GM18508 (cell line): ENCODE measurements around the gene MIS18A.
"Not testable (repeated sequence)": the region's sequence is repeated elsewhere in the genome, so short reads cannot be mapped to it uniquely, and the experiment has no call there.

Experiments
- ATAC-seq: cut with Tn5 transposase; IDR thresholded peaks from one replicate; pipeline ENCODE4 v1.9.1; 2021; ENCODE audit warnings: moderate number of reproducible peaks; ENCODE audit not compliant: insufficient read depth, unreplicated experiment

The MIS18A gene

GRCh38 chr21:32306021-32306780, 27.4 kb upstream of the MIS18A start:
- no peak for ATAC-seq

DNA sequence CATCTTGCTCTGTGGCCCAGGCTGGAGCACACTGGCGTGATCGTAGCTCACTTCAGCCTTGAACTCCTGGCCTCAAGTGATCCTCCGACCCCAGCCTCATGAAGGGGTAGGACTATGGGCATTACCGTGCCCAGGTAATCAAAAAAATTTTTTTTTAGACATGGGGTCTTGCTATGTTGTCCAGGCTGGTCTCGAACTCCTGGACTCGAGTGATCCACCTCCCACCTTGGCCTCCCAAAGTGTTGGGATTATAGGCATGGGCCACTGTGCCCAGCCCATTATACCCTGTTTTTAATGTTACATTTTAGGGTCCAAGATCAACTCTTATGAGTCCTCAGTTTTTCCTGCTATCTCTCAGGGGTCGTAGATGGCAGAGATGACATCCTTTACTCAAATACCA, 26.1 kb upstream of the MIS18A start:
- ATAC-seq = no peak

- ATAC-seq = no peak
Measured at GRCh38 chr21:32303385-32303784, 24.5 kb upstream of the MIS18A start.

DNA sequence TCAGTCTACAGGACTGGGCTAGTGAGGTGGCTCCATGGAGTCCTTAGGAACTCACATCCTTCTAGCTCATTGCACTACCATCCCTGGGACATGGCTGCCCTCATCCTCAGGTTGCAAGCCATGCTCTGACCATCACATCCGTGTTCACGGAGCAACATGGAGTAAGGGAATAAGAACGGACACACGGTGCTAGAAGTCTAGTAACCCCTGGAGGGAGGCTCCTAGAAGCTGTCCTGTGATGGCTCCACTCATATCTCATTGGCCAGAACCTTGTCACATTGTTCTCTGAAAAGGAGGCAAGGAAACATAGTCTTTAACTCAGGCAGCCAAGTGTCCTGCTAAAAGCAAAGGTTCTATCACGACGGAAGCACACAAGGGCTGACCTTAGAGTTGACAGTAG, 23.7 kb upstream of the MIS18A start:
- no peak for ATAC-seq

GRCh38 chr21:32301596-32301995, 22.7 kb upstream of the MIS18A start:
- ATAC-seq = no peak

DNA sequence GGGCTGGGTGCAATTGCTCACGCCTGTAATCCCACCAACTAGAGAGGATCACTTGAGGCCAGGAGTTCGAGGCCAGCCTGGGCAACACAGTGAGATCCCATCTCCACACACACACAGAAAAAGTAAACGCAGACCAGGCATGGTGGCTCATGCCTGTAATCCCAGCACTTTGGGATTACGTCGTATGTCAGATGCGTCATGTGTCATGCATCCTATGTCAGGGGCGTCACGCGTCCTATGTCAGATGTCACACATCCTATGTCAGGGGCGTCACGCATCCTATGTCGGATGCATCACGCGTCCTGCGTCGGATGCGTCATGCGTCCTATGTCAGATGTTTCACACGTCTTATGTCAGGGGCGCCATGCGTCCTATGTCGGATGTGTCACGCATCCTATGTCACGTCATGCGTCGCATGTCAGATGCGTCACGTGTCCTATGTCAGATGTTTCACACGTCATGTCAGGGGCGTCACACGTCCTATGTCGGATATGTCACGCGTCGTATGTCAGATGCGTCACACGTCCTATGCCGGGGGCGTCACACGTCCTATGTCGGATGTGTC, 21.4 kb upstream of the MIS18A start:
- no peak for ATAC-seq

GRCh38 chr21:32299695-32300094, 20.8 kb upstream of the MIS18A start:
- ATAC-seq = no peak

DNA sequence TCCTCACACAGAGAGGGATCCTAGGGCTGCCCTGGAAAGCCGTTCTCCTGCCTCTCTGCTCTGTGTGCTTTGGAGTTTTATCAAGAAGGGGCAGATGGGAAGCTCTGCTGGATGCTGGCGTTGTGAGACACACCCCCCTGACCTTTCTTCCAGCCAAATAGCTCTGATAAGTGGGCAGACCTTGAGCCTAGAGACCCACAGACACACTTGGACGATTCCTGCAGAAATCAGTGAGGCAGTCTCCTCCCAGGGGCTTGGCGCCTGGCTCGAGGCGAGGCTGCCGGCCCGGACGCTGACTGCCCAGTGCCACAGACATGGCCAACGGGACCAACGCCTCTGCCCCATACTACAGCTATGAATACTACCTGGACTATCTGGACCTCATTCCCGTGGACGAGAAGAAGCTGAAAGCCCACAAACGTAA, 19.8 kb upstream of the MIS18A start, which contains the start of gene MRAP:
TSS of gene MRAP (plus strand) at position 198 of the 424 bp plus-strand sequence. CDS start at position 315, 117 bp downstream.
- no peak for ATAC-seq

- no peak for ATAC-seq
Measured at GRCh38 chr21:32298148-32298559, 19.3 kb upstream of the MIS18A start.

DNA sequence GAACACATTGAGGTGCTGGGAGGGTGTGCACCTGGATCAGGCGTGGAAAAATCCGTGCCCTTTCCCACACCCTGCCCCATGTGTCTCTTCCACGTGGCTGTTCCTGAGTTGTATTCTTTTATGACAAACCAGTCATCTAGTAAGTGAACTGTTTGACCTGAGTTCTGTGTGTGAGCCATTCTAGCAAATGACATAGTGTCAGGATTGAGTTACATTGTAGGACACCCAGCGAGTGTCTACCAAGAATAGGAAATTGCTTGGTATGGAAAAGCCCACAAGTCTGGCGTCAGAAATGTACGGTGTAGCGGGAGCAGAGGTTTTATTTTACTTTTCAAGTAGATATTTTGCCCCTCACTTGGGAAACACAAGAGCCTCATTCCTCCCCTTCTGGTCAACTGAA, 18.6 kb upstream of the MIS18A start:
- no peak for ATAC-seq

DNA sequence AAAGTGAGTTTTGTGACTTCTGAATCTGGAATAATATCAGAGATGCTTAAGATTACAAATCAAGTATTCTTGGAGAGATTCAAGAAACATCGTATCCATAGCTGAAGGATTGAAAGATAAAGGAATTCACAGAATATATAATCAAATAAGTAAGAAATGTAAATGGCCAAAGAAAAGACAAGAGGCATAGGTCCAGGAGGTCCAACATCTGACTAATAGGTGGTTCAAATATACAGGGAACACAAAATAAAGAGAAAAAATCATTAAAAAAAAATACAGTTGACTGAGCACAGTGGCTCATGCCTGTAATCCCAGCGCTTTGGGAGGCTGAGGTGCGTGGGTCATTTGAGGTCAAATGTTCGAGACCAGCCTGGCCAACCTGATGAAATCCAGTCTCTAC, 6.6 kb upstream of the MIS18A start:
- no peak for ATAC-seq

DNA sequence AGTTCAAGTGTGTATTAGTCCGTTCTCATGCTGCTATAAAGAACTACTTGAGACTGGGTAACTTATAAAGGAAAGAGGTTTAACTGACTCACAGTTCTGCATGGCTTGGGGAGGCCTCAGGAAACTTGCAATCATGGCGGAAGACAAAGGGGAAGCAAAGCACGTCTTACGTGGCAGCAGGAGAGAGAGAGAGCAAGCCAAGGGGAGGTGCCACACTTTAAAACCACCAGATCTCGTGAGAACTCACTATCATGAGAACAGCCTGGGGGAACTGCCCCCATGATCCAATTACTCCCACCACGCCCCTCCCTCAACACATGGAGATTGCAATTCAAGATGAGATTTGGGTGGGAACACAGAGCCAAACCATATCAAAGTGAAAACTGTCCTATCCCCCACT, 4.1 kb upstream of the MIS18A start:
- ATAC-seq = no peak

GRCh38 chr21:32281531-32281930, 2.7 kb upstream of the MIS18A start:
- no peak for ATAC-seq

GRCh38 chr21:32279377-32279680, 480 bp upstream of the MIS18A start:
- ATAC-seq = no peak

DNA sequence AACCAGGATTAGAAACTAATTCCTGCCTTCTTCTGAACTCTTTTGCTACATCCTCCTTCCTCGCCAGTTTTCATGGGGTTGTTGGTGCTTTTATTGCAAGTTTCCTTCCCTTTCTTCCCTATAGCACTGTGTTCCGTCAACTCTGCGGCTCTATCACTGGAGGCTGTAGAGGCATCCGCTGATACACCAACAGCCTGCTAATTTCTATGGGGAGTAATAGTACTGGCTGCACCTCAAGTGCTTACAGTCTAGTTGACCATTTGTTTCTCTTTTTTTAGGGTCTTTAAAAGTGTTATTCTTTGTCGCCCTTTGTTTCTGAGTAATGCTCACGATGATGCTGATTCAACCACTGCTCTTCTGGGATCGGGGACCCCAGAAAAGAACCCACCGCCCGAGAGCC, 746 bp downstream of the MIS18A start:
- ATAC-seq = no peak

DNA sequence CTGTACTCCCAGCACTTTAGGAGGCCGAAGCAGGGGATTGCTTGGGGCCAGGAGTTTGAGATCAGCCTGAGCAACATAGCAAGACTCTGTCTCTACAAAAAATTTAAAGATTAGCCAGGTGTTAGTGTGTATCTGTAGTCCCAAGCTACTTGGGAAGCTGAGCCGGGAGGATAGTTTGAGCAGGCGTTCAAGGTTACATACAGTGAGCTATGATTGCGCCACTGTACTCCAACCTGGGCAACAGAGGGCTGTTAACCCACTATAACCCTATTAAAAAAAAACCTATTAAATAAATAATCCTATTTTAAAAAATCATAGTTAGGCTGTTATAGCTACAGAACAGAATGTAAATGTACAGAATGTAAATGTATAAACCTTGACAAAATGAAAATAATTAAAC, 2.2 kb downstream of the MIS18A start:
- no peak for ATAC-seq

DNA sequence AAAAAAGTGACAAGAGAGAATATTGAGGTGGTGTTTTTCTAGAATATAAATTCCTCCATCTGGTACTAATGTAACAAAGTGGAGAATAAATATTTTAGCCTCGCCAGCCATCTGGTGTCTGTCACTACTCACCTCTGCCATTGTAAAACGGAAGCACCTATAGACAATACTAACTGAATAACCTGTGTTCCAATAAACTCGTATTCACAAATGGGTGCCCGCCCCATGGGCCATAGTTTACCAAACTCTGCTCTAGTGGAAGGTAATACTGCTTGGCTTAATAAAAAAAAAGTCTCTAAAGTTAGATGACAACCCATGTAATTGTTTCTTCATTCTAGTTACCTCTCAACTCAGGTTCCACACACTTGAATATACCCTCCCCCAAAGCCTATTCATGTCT, 8.1 kb downstream of the MIS18A start:
- ATAC-seq = no peak

GRCh38 chr21:32265321-32265720, 13.5 kb downstream of the MIS18A start:
- ATAC-seq = not testable (repeated sequence)

DNA sequence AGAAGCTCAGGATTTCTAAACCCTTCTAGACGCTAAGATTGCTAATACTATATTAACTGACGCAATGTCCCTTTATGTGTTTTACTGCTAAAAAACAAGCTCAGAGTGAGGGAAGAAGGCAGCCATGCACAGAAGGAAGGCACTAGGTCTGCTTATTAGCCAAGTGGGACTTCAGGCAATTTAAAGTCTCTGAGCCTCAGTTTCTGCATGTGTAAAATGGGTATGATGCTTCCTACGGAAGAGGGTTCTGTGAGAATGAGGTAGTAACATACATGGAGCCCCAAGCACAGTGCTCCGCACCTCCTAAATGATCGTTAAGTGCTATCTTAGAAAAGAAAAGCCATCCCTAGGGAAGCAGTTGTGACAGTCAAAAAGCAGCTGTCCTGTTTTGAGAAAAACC, 16.9 kb downstream of the MIS18A start:
- ATAC-seq = no peak

- no peak for ATAC-seq
Measured at GRCh38 chr21:32260130-32260529, 18.7 kb downstream of the MIS18A start.

DNA sequence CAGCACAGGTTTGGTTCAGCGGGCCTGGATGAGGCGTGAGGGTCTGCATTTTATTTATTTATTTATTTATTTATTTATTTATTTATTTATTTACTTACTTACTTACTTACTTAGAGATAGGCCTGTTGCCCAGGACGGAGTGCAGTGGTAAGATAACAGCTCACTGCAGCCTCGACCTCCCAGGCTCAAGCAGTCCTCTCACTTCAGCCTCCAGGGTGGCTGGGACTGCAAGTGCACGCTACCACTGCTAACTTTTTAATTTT, 20.1 kb downstream of the MIS18A start:
- ATAC-seq = not testable (repeated sequence)

GRCh38 chr21:32257962-32258785, 20.7 kb downstream of the MIS18A start:
- ATAC-seq = no peak
